IPS DF 6.9 (cell line): ENCODE results near the gene CNTNAP2.
"Not testable (repeated sequence)": the region's sequence is repeated elsewhere in the genome, so short reads cannot be mapped to it uniquely, and the experiment has no call there.

ENCODE experiments used
- DNase-seq: peaks from one replicate; pipeline ENCODE4 v3.0.0-alpha.2; 2013; ENCODE audit warnings: low read depth, low spot score
- H3K27ac ChIP-seq: one replicate; pipeline ENCODE4 v1.5.1; 2013; ENCODE audit warnings: low read length, control low read depth
- H3K27me3 ChIP-seq: 2 replicates; pipeline ENCODE4 v1.6.1; 2013; ENCODE audit warnings: mild to moderate bottlenecking, low read length; ENCODE audit not compliant: control insufficient read depth, insufficient read depth
- H3K36me3 ChIP-seq: 2 replicates; pipeline ENCODE4 v1.6.1; 2013; ENCODE audit warnings: low read length; ENCODE audit not compliant: control insufficient read depth, insufficient read depth
- H3K4me1 ChIP-seq: 2 replicates; pipeline ENCODE4 v1.6.1; 2013; ENCODE audit warnings: low read length; ENCODE audit not compliant: control insufficient read depth, insufficient read depth
- H3K4me3 ChIP-seq: 2 replicates; pipeline ENCODE4 v1.5.1; 2013; ENCODE audit warnings: mild to moderate bottlenecking, low read length
- H3K9me3 ChIP-seq: 2 replicates; pipeline ENCODE4 v1.6.1; 2013; ENCODE audit warnings: low read length, inconsistent platforms; ENCODE audit not compliant: control insufficient read depth, insufficient read depth
- WGBS: extraction: QIAGEN DNeasy Blood & Tissue Kit; methylation state at CpG from one replicate; pipeline ENCODE4 v1.1.7; 2013; ENCODE audit warnings: mixed read lengths, missing lambda C conversion rate; ENCODE audit not compliant: insufficient read length, insufficient coverage; 5-methylcytosine and 5-hydroxymethylcytosine counted together

CNTNAP2 gene

GRCh38 chr7:148328906-148329305 lies 2212.3 kb downstream of the CNTNAP2 start:
- no peaks in the 10 kb centered on the region for H3K27me3 ChIP-seq
- no peak overlapping the region for H3K4me3 ChIP-seq
- no peak overlapping the region for H3K27ac ChIP-seq
- no CpG with 5 or more reads among the region's 5 CpGs for WGBS
- no peaks in the 10 kb centered on the region for H3K4me1 ChIP-seq
- DNase-seq, result no peak
- H3K9me3 ChIP-seq, result no peaks in the 10 kb centered on the region
- no peaks in the 10 kb centered on the region for H3K36me3 ChIP-seq

DNA sequence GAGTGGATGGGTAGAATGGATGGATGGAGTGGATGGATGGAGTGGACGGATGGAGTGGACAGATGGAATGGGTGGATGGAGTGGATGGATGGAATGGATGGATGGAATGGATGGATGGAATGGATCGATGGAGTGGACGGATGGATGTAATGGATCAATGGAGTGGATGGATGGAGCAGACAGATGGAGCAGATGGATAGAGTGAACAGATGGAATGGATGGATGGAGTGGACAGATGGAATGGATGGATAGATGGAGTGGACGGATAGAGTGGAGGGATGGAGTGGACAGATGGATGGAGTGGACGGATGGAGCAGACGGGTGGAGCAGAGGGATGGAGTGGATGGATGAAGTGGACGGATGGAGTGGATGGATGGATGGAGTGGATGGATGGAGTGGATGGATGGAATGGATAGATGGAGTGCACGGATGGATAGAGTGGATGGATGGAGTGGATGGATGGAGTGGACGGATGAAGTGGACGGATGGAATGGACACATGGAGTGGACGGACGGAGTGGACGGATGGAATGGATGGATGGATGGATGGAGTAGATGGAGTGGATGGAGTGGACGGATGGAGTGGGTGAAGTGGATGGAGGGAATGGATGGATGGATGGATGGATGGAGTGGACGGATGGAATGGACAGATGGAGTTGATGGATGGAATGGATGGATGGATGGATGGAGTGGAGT lies 2213.7 kb downstream of the CNTNAP2 start:
- Histone ChIP-seq H3K4me1 (no peaks in the 10 kb centered on the region; the same call in 1 of the 2 replicates), H3K9me3 (no peaks in the 10 kb centered on the region), H3K4me3 (no peak overlapping the region), H3K36me3 (no peaks in the 10 kb centered on the region), H3K27ac (no peak overlapping the region), H3K27me3 (no peaks in the 10 kb centered on the region)
- 100% methylated on average over 10 of the region's 15 CpGs for WGBS
- no peak for DNase-seq

DNA sequence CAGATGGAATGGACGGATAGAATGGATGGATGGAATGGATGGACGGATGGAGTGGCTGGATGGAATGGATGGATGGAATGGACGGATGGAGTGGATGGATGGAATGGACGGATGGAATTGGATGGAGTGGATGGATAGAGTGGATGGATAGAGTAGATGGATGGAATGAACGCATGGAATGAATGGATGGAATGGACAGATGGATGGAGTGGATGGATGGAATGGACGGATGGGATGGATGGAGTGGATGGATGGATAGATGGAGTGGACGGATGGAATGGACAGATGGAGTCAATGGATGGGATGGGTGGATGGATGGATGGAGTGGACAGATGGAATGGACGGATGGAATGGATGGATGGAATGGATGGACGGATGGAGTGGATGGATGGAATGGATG lies 2214.2 kb downstream of the CNTNAP2 start:
- no peaks in the 10 kb centered on the region for H3K9me3 ChIP-seq
- no peaks in the 10 kb centered on the region; the same call in 1 of the 2 replicates for H3K4me1 ChIP-seq
- DNase-seq, result no peak
- H3K36me3 ChIP-seq, result no peaks in the 10 kb centered on the region
- no peak overlapping the region for H3K27ac ChIP-seq
- 100% methylated on average over 7 of the region's 9 CpGs for WGBS
- H3K4me3 ChIP-seq, result no peak overlapping the region
- H3K27me3 ChIP-seq, result no peaks in the 10 kb centered on the region

DNA sequence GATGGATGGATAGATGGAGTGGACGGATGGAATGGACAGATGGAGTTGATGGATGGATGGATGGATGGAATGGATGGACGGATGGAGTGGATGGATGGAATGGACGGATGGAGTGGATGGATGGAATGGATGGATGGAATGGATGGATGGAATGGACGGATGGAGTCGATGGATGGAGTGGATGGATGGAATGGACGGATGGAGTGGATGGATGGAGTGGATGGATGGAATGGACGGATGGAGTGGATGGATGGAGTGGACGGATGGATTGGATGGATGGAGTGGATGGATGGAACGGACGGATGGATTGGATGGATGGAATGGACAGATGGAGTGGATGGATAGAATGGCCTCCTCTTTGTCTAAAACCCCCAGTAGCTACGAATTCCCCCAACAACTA lies 2214.9 kb downstream of the CNTNAP2 start:
- 98% methylated on average over 10 of the region's 11 CpGs for WGBS
- H3K36me3 ChIP-seq, H3K9me3 ChIP-seq, H3K4me3 ChIP-seq, DNase-seq, H3K27me3 ChIP-seq, H3K27ac ChIP-seq, H3K4me1 ChIP-seq: not testable (repeated sequence)

DNA sequence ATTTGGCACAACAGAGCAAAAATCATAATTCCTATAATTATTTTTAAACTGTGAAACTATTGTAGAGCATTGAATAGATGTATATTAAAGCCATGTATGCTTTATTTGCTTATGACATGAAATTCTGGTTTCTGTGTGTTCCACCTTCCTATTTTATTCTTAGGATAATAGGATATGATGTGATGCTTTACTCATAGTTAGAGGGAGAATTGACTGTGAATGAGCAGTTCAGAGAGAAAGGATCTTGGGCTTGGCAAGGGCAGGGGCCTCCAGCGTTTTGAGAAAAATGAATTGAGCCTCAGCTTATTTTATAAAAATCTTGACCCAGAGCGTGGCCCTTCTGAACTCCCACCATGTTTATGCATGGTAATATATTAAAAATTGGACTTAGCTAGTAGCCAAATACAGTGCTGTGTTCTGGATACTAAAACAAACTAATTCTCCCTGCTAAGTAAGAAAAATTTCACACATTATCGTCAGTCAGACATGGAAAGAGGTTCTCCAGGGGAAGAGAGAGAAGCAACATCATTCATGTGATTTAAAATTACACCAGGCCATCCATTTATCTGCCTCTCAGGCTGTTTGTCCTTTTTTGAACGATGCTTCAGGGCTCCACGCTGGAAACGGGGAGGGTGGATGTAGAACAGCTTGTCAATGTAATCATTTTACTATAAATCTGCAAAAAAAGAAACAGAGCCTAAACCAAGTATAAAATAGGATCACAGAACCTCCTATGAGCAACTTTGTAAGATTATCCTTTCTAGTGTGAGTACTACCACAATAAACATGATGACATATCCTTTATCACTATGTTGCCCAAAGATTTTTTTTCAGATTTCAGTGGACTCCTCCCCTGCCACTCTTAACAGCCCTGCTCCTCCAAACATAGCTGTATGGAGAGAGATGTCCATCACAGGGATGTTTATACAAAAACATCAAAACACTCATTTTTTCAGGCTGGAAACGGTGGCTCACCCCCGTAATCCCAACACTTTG lies 2215.9 kb downstream of the CNTNAP2 start:
- Histone ChIP-seq H3K4me1 (no peaks in the 10 kb centered on the region; the same call in 1 of the 2 replicates), H3K9me3 (no peaks in the 10 kb centered on the region), H3K4me3 (no peak overlapping the region), H3K27ac (no peak overlapping the region), H3K27me3 (no peaks in the 10 kb centered on the region), H3K36me3 (no peaks in the 10 kb centered on the region)
- DNase-seq, result no peak
- WGBS, result no CpG with 5 or more reads among the region's 8 CpGs

GRCh38 chr7:148334441-148334956 lies 2217.9 kb downstream of the CNTNAP2 start:
- H3K4me3 ChIP-seq, result no peak overlapping the region
- H3K36me3 ChIP-seq, result no peaks in the 10 kb centered on the region
- H3K27me3 ChIP-seq, result no peaks in the 10 kb centered on the region
- WGBS, result no CpG with 5 or more reads among the region's 1 CpG
- no peak for DNase-seq
- no peaks in the 10 kb centered on the region for H3K9me3 ChIP-seq
- no peak overlapping the region for H3K27ac ChIP-seq
- H3K4me1 ChIP-seq, result no peaks in the 10 kb centered on the region; the same call in 1 of the 2 replicates

DNA sequence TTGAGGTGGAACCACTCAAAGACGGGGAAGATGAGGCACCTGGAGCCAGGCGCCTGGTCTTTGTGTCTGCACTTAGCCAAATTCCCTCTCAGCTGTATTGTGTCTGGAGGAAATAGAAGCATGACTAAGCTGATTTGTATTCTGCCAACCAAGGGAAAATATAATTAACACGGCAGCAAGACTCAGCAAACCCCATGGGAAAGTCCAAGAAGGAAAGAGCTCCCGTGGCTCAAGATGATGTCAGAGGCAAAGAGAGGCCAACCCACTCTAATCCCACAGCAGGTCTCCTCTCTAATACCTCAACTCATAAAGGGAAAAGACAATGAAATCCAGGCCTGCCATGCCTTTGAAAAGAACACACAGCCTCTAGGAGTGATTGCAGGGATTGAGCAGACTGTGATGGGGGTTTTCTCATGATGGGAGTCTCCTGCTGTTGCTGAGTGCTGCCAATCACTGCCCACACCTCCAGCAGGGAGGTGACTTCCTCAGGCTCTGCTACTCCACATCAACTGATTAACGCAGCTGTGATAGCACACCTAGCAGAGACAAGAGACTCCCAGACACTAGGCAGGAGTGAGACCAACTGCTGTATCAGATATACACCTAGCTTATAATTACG lies 2218.5 kb downstream of the CNTNAP2 start:
- H3K36me3 ChIP-seq, result no peaks in the 10 kb centered on the region
- no peaks in the 10 kb centered on the region for H3K27me3 ChIP-seq
- no peak overlapping the region for H3K4me3 ChIP-seq
- no peaks in the 10 kb centered on the region for H3K9me3 ChIP-seq
- WGBS, result no CpG with 5 or more reads among the region's 6 CpGs
- H3K4me1 ChIP-seq, result no peaks in the 10 kb centered on the region; the same call in 1 of the 2 replicates
- no peak for DNase-seq
- H3K27ac ChIP-seq, result no peak overlapping the region

GRCh38 chr7:148335790-148336189 lies 2219.2 kb downstream of the CNTNAP2 start:
- no peaks in the 10 kb centered on the region for H3K36me3 ChIP-seq
- no CpG with 5 or more reads among the region's 1 CpG for WGBS
- no peak overlapping the region for H3K27ac ChIP-seq
- H3K4me3 ChIP-seq, result no peak overlapping the region
- no peaks in the 10 kb centered on the region for H3K9me3 ChIP-seq
- H3K4me1 ChIP-seq, result no peaks in the 10 kb centered on the region; the same call in 1 of the 2 replicates
- no peaks in the 10 kb centered on the region for H3K27me3 ChIP-seq
- DNase-seq, result no peak

- no peak overlapping the region for H3K27ac ChIP-seq
- no CpG with 5 or more reads among the region's 3 CpGs for WGBS
- H3K4me1 ChIP-seq, result no peaks in the 10 kb centered on the region; the same call in 1 of the 2 replicates
- H3K27me3 ChIP-seq, result no peaks in the 10 kb centered on the region
- no peak overlapping the region for H3K4me3 ChIP-seq
- no peaks in the 10 kb centered on the region for H3K9me3 ChIP-seq
- DNase-seq, result no peak
- H3K36me3 ChIP-seq, result no peaks in the 10 kb centered on the region
Observed at GRCh38 chr7:148336411-148336810, 2219.8 kb downstream of the CNTNAP2 start.
